Astrocyte of the cerebellum (primary cell): Measurements from ENCODE around the gene EPS8L3.

ENCODE experiments used
- DNase-seq: peaks from one replicate; pipeline ENCODE4 v3.0.0-alpha.2; 2011; ENCODE audit warnings: low read depth
- H3K4me3 ChIP-seq: 2 replicates; pipeline ENCODE4 v1.5.1; 2011; ENCODE audit warnings: mild to moderate bottlenecking, low read depth, low read length, moderate library complexity
- in situ Hi-C: cut with HindIII; loops from 2 replicates; pipeline ENCODE4 v1.10.0; 2017; ENCODE audit warnings: low sequenced_read_pairs
- TF ChIP-seq, protein P1 (sequence below): IDR thresholded peaks from 2 replicates; pipeline ENCODE4 v1.5.1; 2012; ENCODE audit warnings: low read length, low read depth, moderate library complexity, mild to moderate bottlenecking; ENCODE audit errors: missing control alignments

Gene EPS8L3

GRCh38 chr1:109765896-109766615 is 2.3 kb upstream of the EPS8L3 start:
- H3K4me3 ChIP-seq = no peak overlapping the region
- TF ChIP-seq, protein P1, sequence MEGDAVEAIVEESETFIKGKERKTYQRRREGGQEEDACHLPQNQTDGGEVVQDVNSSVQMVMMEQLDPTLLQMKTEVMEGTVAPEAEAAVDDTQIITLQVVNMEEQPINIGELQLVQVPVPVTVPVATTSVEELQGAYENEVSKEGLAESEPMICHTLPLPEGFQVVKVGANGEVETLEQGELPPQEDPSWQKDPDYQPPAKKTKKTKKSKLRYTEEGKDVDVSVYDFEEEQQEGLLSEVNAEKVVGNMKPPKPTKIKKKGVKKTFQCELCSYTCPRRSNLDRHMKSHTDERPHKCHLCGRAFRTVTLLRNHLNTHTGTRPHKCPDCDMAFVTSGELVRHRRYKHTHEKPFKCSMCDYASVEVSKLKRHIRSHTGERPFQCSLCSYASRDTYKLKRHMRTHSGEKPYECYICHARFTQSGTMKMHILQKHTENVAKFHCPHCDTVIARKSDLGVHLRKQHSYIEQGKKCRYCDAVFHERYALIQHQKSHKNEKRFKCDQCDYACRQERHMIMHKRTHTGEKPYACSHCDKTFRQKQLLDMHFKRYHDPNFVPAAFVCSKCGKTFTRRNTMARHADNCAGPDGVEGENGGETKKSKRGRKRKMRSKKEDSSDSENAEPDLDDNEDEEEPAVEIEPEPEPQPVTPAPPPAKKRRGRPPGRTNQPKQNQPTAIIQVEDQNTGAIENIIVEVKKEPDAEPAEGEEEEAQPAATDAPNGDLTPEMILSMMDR = no peak
- in situ Hi-C loops = loop anchor here (5.0 to 10.0 kb wide), 3 partner anchors 59 to 229 kb away; partner anchors contain the start of gene GPR61
- no peak for DNase-seq

DNA sequence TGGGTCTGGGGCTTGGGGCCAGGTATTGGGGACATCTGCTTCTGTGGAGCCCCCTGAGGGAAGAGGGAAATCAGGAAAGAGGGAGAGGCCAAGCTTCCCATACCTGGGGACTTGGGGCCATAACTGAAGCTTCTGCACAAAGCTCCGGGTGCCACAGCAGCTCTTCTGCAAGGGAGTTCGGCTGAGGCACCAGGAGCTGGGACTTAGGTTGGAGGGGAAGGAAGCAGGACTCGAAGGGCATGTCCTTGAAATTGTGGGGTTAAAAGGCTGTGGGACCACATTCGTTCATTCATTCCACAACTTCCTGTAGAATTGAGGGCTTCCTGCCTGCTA is 1.7 kb upstream of the EPS8L3 start:
- in situ Hi-C loops = loop anchor here (5.0 to 10.0 kb wide), 3 partner anchors 58 to 228 kb away; partner anchors contain the start of gene GPR61
- TF ChIP-seq, protein P1 = no peak
- DNase-seq = no peak
- no peak overlapping the region for H3K4me3 ChIP-seq

DNA sequence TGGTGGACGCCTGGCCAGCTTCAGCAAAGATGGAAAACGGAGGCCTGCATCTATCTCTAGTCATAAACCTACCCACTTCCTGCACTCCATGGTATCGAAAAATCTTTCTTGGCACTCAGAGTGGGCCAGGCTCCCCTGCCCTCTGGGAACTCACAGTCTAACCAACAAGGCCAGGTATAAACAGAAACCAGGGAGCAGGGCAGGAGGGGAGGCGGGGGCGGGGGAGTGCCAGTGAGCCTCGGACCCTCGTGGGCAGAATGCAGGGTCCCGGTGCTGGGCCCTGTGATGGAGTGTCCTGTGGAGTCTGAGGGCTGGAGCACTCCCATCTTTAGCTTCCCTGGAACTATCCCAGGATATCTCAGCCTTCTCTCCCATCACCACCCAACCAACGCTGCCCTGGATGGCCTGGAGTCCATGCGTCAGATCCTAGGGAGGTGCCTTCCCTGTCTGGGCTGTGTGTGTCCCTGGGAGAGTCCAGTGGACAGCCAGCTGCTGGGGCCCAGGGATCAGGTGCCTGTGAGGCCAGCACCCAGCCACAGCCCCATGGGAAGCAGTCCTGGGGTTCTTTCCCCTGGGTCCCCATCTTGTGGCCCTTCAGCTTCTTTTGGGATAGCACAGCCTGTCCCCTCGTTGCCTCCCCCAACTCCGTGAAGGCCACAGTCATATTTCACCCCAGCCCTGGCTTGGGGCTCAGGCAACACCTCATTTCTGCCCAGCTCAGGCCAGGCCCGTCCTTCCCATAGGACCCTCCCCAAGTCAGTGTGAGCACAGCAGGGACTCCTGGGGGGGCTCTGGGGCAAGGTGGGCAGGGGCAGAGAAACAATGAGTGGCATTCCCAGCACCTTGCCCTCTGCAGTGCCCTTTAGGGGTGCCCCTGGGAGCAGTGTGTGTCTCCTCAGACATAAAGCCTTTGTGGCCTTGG is 1.1 kb upstream of the EPS8L3 start:
- no peak for DNase-seq
- in situ Hi-C loops = loop anchor here (5.0 to 10.0 kb wide), 3 partner anchors 58 to 228 kb away; partner anchors contain the start of gene GPR61
- TF ChIP-seq, protein P1 = no peak
- H3K4me3 ChIP-seq = no peak overlapping the region

DNA sequence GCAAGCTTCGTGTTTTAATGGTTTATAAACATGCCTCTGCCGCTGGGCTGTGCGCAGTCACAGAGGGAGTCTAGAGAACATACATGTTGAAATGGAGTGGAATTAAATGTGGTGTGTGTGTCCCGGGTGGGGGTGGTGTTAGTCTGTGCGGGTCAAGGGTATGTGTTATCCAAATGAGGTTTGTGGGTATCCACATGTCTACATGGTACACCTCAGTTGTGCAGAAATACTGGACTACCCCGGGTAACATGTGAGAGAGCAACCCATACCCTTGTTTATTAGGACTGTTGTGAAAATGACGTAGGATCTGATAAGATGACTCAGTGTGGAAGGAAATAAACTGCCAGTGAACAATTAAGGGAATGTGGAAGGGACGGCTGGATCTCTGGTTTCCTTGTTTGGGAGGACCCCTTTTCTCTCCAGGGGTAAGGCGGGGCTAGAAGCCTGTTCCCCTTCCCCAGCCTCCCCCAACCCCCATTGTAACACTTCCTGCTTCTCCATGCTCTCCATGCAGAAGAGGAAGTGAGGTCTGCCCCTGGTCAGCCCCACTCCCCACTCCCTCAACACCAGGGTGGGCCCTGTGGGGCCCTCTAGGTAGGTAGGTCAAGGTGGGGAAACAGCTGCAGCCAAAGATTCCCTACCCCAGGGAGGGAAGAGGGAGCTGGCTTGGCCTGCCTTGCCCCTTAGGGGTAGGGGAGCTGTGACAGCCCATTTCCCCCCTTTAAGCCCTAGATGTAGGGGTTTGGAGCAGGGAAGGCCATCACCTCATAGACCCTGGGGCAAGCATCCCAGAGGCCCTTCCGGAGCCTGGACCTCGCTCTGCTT is 690 bp downstream of the EPS8L3 start:
- no peak for DNase-seq
- TF ChIP-seq, protein P1 = no peak
- H3K4me3 ChIP-seq = no peak overlapping the region
- in situ Hi-C loops = loop anchor here (10.0 kb wide), 1 partner anchor 118 kb away; no protein-coding TSS in a partner anchor

DNA sequence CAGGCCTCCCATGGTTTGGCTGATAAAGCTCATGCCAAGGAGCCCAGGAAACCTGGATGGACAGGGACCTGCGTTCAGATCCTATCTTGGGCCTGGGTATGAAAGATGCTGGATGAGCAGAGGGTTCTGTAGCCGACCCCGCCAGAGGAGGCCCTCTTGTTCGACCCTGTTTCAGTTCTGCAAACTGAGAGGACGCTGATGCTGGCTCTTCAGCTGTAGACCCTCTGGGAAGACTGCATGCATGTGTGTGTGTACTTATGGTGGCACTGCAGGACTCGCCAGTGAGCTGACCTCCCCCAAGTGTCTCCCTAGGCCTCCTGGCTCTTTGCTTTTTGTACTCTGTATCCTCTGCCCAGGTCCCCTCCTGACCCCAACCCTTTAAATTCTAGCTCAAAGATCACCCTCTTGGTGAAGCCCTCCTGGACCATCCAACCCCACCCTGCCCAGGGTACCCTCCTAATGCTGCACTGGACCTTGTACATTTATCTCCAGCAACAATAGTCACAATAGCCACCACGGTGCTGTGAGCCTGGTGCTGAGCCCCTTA is 1.6 kb downstream of the EPS8L3 start:
- no peak overlapping the region for H3K4me3 ChIP-seq
- in situ Hi-C loops = loop anchor here (10.0 kb wide), 1 partner anchor 117 kb away; no protein-coding TSS in a partner anchor
- TF ChIP-seq, protein P1 = no peak
- no peak for DNase-seq
